Measurements from ENCODE around the gene CCDC150.
"Not testable (repeated sequence)": the region's sequence is repeated elsewhere in the genome, so short reads cannot be mapped to it uniquely, and the experiment has no call there.

Gene CCDC150

DNA sequence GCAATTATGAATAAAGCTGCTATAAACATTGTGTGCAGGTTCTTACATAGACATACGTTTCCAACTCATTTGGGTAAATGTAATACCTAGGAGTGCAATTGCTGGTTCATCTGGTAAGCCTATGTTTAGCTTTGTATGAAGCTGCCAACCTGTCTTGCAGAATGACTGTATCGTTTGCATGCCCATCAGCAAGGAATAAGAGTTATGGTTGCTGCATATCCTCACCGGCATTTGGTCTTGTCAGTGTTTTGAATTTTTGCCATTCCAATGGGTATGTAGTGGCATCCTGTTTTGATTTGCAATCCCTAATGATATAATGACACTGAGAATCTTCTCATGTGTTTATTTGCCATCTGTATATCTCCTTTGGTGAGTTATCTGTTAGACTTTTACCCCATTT is 20.7 kb downstream of the CCDC150 start:
- TF ChIP-seq, protein P1, sequence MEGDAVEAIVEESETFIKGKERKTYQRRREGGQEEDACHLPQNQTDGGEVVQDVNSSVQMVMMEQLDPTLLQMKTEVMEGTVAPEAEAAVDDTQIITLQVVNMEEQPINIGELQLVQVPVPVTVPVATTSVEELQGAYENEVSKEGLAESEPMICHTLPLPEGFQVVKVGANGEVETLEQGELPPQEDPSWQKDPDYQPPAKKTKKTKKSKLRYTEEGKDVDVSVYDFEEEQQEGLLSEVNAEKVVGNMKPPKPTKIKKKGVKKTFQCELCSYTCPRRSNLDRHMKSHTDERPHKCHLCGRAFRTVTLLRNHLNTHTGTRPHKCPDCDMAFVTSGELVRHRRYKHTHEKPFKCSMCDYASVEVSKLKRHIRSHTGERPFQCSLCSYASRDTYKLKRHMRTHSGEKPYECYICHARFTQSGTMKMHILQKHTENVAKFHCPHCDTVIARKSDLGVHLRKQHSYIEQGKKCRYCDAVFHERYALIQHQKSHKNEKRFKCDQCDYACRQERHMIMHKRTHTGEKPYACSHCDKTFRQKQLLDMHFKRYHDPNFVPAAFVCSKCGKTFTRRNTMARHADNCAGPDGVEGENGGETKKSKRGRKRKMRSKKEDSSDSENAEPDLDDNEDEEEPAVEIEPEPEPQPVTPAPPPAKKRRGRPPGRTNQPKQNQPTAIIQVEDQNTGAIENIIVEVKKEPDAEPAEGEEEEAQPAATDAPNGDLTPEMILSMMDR (IDR thresholded peaks at IDR 0.05; ENCODE audit: low read depth, low read length, missing control alignments), result no peak
- in situ Hi-C loops (cut with HindIII; ENCODE audit: low sequenced_read_pairs), result no loop called here
- no peak for DNase-seq (ENCODE audit: low read depth)
- no peak overlapping the region for H3K4me3 ChIP-seq (ENCODE audit: low read depth, low read length)

- DNase-seq (ENCODE audit: low read depth), result no peak
- H3K4me3 ChIP-seq (ENCODE audit: low read depth, low read length), result no peak overlapping the region
- in situ Hi-C loops (cut with HindIII; ENCODE audit: low sequenced_read_pairs), result no loop called here
- TF ChIP-seq, protein P1 (IDR thresholded peaks at IDR 0.05; ENCODE audit: low read depth, low read length, missing control alignments), result no peak
Measured at GRCh38 chr2:196670342-196670741, 30.8 kb downstream of the CCDC150 start.

DNA sequence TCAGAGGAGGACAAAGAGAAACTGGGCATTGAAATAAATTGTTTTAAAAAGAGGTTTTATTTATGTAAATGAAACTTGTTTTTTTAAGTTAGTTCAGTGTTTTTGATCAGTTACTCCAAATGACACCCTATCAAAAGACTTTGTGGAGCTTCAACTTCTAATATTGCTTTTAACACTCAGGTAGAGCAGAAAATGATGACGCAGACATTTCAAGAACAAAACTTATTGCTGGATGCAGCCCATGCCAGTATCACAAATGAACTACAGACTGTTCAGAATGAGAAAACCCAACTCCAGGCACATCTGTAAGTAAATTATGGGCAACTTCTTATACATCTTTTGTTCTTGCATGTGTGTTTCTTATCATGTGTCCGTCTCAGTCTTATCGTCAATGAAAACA is 36.4 kb downstream of the CCDC150 start:
- TF ChIP-seq, protein P1 (IDR thresholded peaks at IDR 0.05; ENCODE audit: low read depth, low read length, missing control alignments), result no peak
- H3K4me3 ChIP-seq (ENCODE audit: low read depth, low read length), result no peak overlapping the region
- DNase-seq (ENCODE audit: low read depth), result no peak
- in situ Hi-C loops (cut with HindIII; ENCODE audit: low sequenced_read_pairs), result no loop called here

DNA sequence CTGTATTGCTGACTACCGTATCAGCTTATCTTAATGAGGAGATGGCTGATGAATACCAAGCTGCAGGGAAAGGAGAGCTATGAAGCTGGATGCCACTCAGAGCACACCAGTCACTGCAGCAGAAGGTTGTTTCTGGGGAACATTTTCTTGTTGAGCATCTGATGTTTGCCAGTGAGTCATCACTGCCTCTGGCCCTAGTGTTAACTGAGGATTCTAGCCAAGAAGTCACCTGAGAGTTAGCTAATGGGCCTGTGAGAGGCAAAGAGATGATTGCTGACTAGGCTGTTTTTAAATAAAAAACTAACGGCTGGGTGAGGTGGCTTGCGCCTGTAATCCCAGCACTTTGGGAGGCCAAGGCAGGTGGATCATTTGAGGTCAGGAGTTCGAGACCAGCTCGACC is 37.9 kb downstream of the CCDC150 start:
- in situ Hi-C loops (cut with HindIII; ENCODE audit: low sequenced_read_pairs), result no loop called here
- H3K4me3 ChIP-seq (ENCODE audit: low read depth, low read length), result no peak overlapping the region
- DNase-seq (ENCODE audit: low read depth), result peak; percentile 49
- TF ChIP-seq, protein P1 (IDR thresholded peaks at IDR 0.05; ENCODE audit: low read depth, low read length, missing control alignments), result no peak

DNA sequence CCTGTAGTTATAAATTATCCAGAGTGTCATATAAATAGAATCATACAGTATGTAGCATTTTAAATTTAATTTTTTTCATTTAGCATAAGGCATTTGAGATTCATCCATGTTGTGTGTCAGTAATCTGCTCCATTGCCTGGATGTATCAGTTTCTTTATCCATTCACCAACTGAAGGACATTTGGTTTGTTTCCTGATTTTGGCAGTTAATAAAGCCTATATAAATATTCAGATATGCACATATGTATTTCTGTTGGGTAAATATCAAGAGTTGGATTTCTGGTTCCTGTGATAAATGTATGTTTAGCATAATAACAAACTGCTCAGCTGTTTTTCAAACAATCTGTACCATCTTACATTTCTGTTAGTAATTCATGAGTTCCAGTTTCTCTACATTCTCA is 39.9 kb downstream of the CCDC150 start:
- H3K4me3 ChIP-seq (ENCODE audit: low read depth, low read length), result no peak overlapping the region
- in situ Hi-C loops (cut with HindIII; ENCODE audit: low sequenced_read_pairs), result no loop called here
- no peak for DNase-seq (ENCODE audit: low read depth)
- TF ChIP-seq, protein P1 (IDR thresholded peaks at IDR 0.05; ENCODE audit: low read depth, low read length, missing control alignments), result no peak

- DNase-seq (ENCODE audit: low read depth), result no peak
- TF ChIP-seq, protein P1 (IDR thresholded peaks at IDR 0.05; ENCODE audit: low read depth, low read length, missing control alignments), result no peak
- in situ Hi-C loops (cut with HindIII; ENCODE audit: low sequenced_read_pairs), result no loop called here
- no peak overlapping the region for H3K4me3 ChIP-seq (ENCODE audit: low read depth, low read length)
Measured at GRCh38 chr2:196681510-196681909, 42.0 kb downstream of the CCDC150 start.

DNA sequence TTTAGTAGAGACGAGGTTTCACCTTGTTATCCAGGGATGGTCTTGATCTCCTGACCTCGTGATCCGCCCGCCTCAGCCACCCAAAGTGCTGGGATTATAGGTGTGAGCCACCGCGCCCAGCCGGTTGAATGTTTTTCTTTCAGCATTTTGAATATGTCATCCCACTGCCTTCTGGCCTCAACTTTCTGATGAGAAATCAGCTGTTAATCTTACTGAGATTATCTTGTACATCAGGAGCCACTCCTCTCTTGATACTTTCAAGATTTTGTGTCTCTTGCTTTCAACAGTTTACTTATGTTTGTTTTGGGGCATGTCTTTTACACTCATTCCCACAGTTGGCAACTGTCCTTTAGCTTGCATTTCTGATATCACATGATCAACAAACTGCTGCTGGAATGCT is 46.3 kb downstream of the CCDC150 start:
- in situ Hi-C loops (cut with HindIII; ENCODE audit: low sequenced_read_pairs), result no loop called here
- TF ChIP-seq, protein P1 (IDR thresholded peaks at IDR 0.05; ENCODE audit: low read depth, low read length, missing control alignments), result no peak
- no peak for DNase-seq (ENCODE audit: low read depth)
- no peak overlapping the region for H3K4me3 ChIP-seq (ENCODE audit: low read depth, low read length)

DNA sequence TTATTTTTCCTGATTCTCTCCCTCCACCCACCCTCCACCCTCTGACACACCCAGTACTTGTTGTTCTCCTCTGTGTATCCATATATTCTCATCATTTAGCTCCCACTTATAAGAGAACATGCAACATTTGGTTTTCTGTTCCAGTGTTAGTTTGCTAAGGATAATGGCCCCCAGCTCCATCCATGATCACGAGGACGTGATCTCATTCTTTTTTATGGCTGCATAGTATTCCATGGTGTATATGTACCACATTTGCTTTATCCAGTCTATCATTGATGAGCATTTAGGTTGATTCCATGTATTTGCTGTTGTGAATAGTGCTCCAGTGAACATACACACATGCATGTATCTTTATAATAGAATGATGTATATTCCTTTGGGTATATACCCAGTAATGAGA is 47.2 kb downstream of the CCDC150 start:
- in situ Hi-C loops (cut with HindIII; ENCODE audit: low sequenced_read_pairs); H3K4me3 ChIP-seq (ENCODE audit: low read depth, low read length); DNase-seq (ENCODE audit: low read depth): not testable (repeated sequence)

All from astrocyte of the cerebellum (primary cell).